GM23338 (cell line): ENCODE measurements around the gene MCM7. TPM values are rescaled to one million over a fixed set of nuclear protein-coding genes. Genes with fewer than 3 reads are reported as not detected.

ENCODE experiments used
- ATAC-seq: fragments of 200-7000 bp; cut with Tn5 transposase; 3 replicates; pipeline ENCODE4 v1.9.1; 2020
- DNase-seq: peaks from one replicate; pipeline ENCODE4 v3.0.0-alpha.2; 2015; ENCODE audit warnings: low spot score
- H2AFZ ChIP-seq: fragments of 200-600 bp; sonication (generic); 2 replicates; pipeline ENCODE4 v1.8.0; 2016; ENCODE audit warnings: antibody characterized with exemption, mild to moderate bottlenecking, moderate library complexity
- H3F3A ChIP-seq: fragments of 200-600 bp; sonication (generic); replicated peaks from 2 replicates; pipeline ENCODE4 v1.8.0; 2017; ENCODE audit warnings: antibody characterized with exemption, mixed run types, low read depth
- H3K27ac ChIP-seq: fragments of 200-600 bp; sonication (generic); 2 replicates; pipeline ENCODE4 v1.6.1; 2016; ENCODE audit warnings: low read depth
- H3K27me3 ChIP-seq: fragments of 200-600 bp; sonication (generic); 2 replicates; pipeline ENCODE4 v1.8.0; 2016; ENCODE audit warnings: mild to moderate bottlenecking, mixed run types, moderate library complexity; ENCODE audit not compliant: insufficient read depth
- H3K36me3 ChIP-seq: fragments of 200-600 bp; sonication (generic); 2 replicates; pipeline ENCODE4 v1.8.0; 2016; ENCODE audit warnings: mild to moderate bottlenecking; ENCODE audit not compliant: insufficient read depth
- H3K4me1 ChIP-seq: fragments of 200-600 bp; sonication (generic); 2 replicates; pipeline ENCODE4 v1.8.0; 2016; ENCODE audit warnings: mild to moderate bottlenecking, moderate library complexity; ENCODE audit not compliant: insufficient read depth
- H3K4me2 ChIP-seq: fragments of 200-600 bp; sonication (generic); 2 replicates; pipeline ENCODE4 v1.7.1; 2017; ENCODE audit warnings: mixed run types
- H3K4me3 ChIP-seq: fragments of 200-600 bp; sonication (generic); 2 replicates; pipeline ENCODE4 v1.6.1; 2016; ENCODE audit warnings: mixed run types
- H3K79me2 ChIP-seq: fragments of 200-600 bp; sonication (generic); replicated peaks from 2 replicates; pipeline ENCODE4 v1.8.0; 2017; ENCODE audit warnings: mild to moderate bottlenecking; ENCODE audit not compliant: insufficient read depth
- H3K9me2 ChIP-seq: fragments of 200-600 bp; sonication (generic); 2 replicates; pipeline ENCODE4 v1.8.0; 2017; ENCODE audit not compliant: insufficient read depth
- H4K20me1 ChIP-seq: fragments of 200-600 bp; sonication (generic); replicated peaks from 2 replicates; pipeline ENCODE4 v1.8.0; 2017; ENCODE audit warnings: mild to moderate bottlenecking; ENCODE audit not compliant: insufficient read depth
- H3K27ac Mint-ChIP-seq: 2 replicates; pipeline ENCODE4 v1.8.0; 2020; ENCODE audit warnings: inconsistent platforms, mild to moderate bottlenecking, moderate library complexity, mixed read lengths
- H3K27me3 Mint-ChIP-seq: 3 replicates; pipeline ENCODE4 v1.8.0; 2022; ENCODE audit warnings: low read depth, mild to moderate bottlenecking, moderate library complexity, mixed read lengths, inconsistent platforms; ENCODE audit not compliant: insufficient read depth, poor library complexity
- H3K36me3 Mint-ChIP-seq: 3 replicates; pipeline ENCODE4 v1.8.0; 2021; ENCODE audit warnings: low read depth, mild to moderate bottlenecking, inconsistent platforms, moderate library complexity, mixed read lengths
- H3K4me1 Mint-ChIP-seq: 3 replicates; pipeline ENCODE4 v1.8.0; 2020; ENCODE audit warnings: mild to moderate bottlenecking, inconsistent platforms, mixed read lengths
- H3K4me3 Mint-ChIP-seq: 3 replicates; pipeline ENCODE4 v1.8.0; 2021; ENCODE audit warnings: moderate library complexity, mild to moderate bottlenecking, inconsistent platforms, mixed read lengths
- H3K9me3 Mint-ChIP-seq: 3 replicates; pipeline ENCODE4 v1.8.0; 2020; ENCODE audit warnings: moderate library complexity, mild to moderate bottlenecking, inconsistent platforms, mixed read lengths
- CREB1 ChIP-seq: fragments of 250-450 bp; sonication (Bioruptor Pico); IDR thresholded peaks from 2 replicates; pipeline ENCODE4 v1.5.0; 2020; ENCODE audit warnings: low read depth, mild to moderate bottlenecking, moderate library complexity
- EZH2 ChIP-seq: fragments of 200-600 bp; sonication (generic); IDR thresholded peaks from one replicate; pipeline ENCODE4 v1.8.0; 2017; ENCODE audit warnings: antibody characterized with exemption, mild to moderate bottlenecking, low read depth; ENCODE audit not compliant: unreplicated experiment
- JUNB ChIP-seq: IDR thresholded peaks from one replicate; pipeline ENCODE4 v1.6.1; 2016; ENCODE audit warnings: antibody characterized with exemption; ENCODE audit not compliant: unreplicated experiment
- NANOG ChIP-seq: IDR thresholded peaks from 2 replicates; pipeline ENCODE4 v1.6.1; 2016; ENCODE audit warnings: antibody characterized with exemption, borderline replicate concordance
- POLR2AphosphoS5 ChIP-seq: IDR thresholded peaks from 2 replicates; pipeline ENCODE4 v1.6.1; 2016; ENCODE audit warnings: antibody characterized with exemption, low read depth
- STAT1 ChIP-seq: IDR thresholded peaks from one replicate; pipeline ENCODE4 v1.6.1; 2016; ENCODE audit warnings: antibody characterized with exemption; ENCODE audit not compliant: unreplicated experiment
- ZNF114 ChIP-seq: fragments of 250-450 bp; sonication (Bioruptor Pico); IDR thresholded peaks from 2 replicates; pipeline ENCODE4 v1.5.0; 2020; ENCODE audit warnings: mild to moderate bottlenecking, moderate library complexity
- ZNF331 ChIP-seq: fragments of 250-450 bp; sonication (Bioruptor Pico); IDR thresholded peaks from 2 replicates; pipeline ENCODE4 v1.5.0; 2020; ENCODE audit warnings: low read depth, mild to moderate bottlenecking, moderate library complexity
- polyA plus RNA-seq: library from polyadenylated mRNA; unstranded; fragments of >200 nt; fragmentation: Nextera tagmentation; extraction: Ambion mirVana; gene quantifications from 2 replicates; pipeline ENCODE4 v1.2.1, GENCODE V29; 2016
- total RNA-seq: library from RNA; depleted of rRNA; stranded (reverse); fragments of >200 nt; shearing (Covaris generic); gene quantifications from 2 replicates; pipeline ENCODE4 v1.2.3, GENCODE V29; 2014
- TF ChIP-seq, protein P1 (sequence below): fragments of 250-450 bp; sonication (Bioruptor Pico); IDR thresholded peaks from 2 replicates; pipeline ENCODE4 v1.5.0; 2020; ENCODE audit warnings: mild to moderate bottlenecking, moderate library complexity
- TF ChIP-seq, protein P2 (sequence below), 2 experiments: fragments of 200-600 bp in 1 of 2; sonication (generic) in 1 of 2; conservative IDR thresholded peaks; 2 replicates each; pipeline versions ENCODE4 v1.5.1 to v1.6.1; 2016 to 2017; ENCODE audit warnings: antibody characterized with exemption in 2 of 2, low read depth in 2 of 2, mild to moderate bottlenecking in 2 of 2, moderate library complexity in 1 of 2
- TF ChIP-seq, protein P3 (sequence below): IDR thresholded peaks from 2 replicates; pipeline ENCODE4 v1.6.1; 2016; ENCODE audit warnings: antibody characterized with exemption
- TF ChIP-seq, protein P4 (sequence below): IDR thresholded peaks from one replicate; pipeline ENCODE4 v1.6.1; 2018; ENCODE audit warnings: antibody characterized with exemption; ENCODE audit not compliant: unreplicated experiment

Gene MCM7
- total and polyA plus RNA-seq, 2 experiments from 2014 or later, result 140 to 285 TPM

DNA sequence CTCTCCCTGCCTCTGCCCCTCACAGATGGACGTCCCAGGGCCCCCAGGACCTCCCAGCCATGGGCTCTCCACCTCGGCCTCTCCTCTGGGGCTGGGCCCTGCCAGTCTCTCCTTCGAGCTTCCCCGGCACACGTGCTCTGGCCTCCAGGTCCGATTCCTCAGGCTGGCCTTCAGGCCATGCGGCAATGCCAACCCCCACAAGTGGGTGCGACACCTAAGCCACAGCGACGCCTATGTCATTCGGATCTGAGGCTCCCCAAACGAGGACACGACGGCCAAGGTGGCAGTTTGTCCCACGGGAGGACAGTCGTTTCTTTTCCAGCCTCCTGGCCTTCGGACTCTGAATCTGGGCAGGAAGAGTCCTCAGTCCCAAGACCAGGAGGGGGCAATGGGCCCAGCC lies 5.4 kb upstream of the MCM7 start:
- Mint-ChIP-seq H3K27ac (no peak overlapping the region), H3K36me3 (peaks cover 75% of the 10 kb centered on the region), H3K4me1 (peaks cover 8% of the 10 kb centered on the region), H3K27me3 (peaks cover 31% of the 10 kb centered on the region), H3K4me3 (no peak overlapping the region), H3K9me3 (no peaks in the 10 kb centered on the region)
- Histone ChIP-seq H3K79me2 (peaks cover 8% of the 10 kb centered on the region; the same call in 1 of the 2 replicates), H2AFZ (no peak overlapping the region), H3K36me3 (peaks cover 17% of the 10 kb centered on the region; the same call in 1 of the 2 replicates), H3K4me3 (no peak overlapping the region), H4K20me1 (no peaks in the 10 kb centered on the region), H3K27ac (no peak overlapping the region), H3K27me3 (no peaks in the 10 kb centered on the region), H3K4me1 (peaks cover 5% of the 10 kb centered on the region; the same call in 1 of the 2 replicates), H3K9me2 (no peaks in the 10 kb centered on the region), H3F3A (peaks cover 4% of the 10 kb centered on the region; the same call in 1 of the 2 replicates), H3K4me2 (no peak overlapping the region)
- TF ChIP-seq ZNF114 (CRISPR knock-in tag) (no peak), ZNF331 (no peak), JUNB (no peak), CREB1 (CRISPR knock-in tag) (no peak), NANOG (no peak), POLR2AphosphoS5 (no peak), STAT1 (no peak), EZH2 (no peak)
- TF ChIP-seq, protein P1, sequence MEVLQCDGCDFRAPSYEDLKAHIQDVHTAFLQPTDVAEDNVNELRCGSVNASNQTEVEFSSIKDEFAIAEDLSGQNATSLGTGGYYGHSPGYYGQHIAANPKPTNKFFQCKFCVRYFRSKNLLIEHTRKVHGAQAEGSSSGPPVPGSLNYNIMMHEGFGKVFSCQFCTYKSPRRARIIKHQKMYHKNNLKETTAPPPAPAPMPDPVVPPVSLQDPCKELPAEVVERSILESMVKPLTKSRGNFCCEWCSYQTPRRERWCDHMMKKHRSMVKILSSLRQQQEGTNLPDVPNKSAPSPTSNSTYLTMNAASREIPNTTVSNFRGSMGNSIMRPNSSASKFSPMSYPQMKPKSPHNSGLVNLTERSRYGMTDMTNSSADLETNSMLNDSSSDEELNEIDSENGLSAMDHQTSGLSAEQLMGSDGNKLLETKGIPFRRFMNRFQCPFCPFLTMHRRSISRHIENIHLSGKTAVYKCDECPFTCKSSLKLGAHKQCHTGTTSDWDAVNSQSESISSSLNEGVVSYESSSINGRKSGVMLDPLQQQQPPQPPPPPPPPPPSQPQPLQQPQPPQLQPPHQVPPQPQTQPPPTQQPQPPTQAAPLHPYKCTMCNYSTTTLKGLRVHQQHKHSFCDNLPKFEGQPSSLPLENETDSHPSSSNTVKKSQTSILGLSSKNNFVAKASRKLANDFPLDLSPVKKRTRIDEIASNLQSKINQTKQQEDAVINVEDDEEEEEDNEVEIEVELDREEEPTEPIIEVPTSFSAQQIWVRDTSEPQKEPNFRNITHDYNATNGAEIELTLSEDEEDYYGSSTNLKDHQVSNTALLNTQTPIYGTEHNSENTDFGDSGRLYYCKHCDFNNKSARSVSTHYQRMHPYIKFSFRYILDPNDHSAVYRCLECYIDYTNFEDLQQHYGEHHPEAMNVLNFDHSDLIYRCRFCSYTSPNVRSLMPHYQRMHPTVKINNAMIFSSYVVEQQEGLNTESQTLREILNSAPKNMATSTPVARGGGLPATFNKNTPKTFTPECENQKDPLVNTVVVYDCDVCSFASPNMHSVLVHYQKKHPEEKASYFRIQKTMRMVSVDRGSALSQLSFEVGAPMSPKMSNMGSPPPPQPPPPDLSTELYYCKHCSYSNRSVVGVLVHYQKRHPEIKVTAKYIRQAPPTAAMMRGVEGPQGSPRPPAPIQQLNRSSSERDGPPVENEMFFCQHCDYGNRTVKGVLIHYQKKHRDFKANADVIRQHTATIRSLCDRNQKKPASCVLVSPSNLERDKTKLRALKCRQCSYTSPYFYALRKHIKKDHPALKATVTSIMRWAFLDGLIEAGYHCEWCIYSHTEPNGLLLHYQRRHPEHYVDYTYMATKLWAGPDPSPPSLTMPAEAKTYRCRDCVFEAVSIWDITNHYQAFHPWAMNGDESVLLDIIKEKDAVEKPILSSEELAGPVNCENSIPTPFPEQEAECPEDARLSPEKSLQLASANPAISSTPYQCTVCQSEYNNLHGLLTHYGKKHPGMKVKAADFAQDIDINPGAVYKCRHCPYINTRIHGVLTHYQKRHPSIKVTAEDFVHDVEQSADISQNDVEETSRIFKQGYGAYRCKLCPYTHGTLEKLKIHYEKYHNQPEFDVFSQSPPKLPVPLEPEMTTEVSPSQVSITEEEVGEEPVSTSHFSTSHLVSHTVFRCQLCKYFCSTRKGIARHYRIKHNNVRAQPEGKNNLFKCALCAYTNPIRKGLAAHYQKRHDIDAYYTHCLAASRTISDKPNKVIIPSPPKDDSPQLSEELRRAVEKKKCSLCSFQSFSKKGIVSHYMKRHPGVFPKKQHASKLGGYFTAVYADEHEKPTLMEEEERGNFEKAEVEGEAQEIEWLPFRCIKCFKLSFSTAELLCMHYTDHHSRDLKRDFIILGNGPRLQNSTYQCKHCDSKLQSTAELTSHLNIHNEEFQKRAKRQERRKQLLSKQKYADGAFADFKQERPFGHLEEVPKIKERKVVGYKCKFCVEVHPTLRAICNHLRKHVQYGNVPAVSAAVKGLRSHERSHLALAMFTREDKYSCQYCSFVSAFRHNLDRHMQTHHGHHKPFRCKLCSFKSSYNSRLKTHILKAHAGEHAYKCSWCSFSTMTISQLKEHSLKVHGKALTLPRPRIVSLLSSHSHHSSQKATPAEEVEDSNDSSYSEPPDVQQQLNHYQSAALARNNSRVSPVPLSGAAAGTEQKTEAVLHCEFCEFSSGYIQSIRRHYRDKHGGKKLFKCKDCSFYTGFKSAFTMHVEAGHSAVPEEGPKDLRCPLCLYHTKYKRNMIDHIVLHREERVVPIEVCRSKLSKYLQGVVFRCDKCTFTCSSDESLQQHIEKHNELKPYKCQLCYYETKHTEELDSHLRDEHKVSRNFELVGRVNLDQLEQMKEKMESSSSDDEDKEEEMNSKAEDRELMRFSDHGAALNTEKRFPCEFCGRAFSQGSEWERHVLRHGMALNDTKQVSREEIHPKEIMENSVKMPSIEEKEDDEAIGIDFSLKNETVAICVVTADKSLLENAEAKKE, result no peak
- TF ChIP-seq, protein P2, sequence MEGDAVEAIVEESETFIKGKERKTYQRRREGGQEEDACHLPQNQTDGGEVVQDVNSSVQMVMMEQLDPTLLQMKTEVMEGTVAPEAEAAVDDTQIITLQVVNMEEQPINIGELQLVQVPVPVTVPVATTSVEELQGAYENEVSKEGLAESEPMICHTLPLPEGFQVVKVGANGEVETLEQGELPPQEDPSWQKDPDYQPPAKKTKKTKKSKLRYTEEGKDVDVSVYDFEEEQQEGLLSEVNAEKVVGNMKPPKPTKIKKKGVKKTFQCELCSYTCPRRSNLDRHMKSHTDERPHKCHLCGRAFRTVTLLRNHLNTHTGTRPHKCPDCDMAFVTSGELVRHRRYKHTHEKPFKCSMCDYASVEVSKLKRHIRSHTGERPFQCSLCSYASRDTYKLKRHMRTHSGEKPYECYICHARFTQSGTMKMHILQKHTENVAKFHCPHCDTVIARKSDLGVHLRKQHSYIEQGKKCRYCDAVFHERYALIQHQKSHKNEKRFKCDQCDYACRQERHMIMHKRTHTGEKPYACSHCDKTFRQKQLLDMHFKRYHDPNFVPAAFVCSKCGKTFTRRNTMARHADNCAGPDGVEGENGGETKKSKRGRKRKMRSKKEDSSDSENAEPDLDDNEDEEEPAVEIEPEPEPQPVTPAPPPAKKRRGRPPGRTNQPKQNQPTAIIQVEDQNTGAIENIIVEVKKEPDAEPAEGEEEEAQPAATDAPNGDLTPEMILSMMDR (conservative IDR thresholded peaks at IDR 0.05; ENCODE audit: low read depth in 2 of 2), result no peak
- TF ChIP-seq, protein P3, sequence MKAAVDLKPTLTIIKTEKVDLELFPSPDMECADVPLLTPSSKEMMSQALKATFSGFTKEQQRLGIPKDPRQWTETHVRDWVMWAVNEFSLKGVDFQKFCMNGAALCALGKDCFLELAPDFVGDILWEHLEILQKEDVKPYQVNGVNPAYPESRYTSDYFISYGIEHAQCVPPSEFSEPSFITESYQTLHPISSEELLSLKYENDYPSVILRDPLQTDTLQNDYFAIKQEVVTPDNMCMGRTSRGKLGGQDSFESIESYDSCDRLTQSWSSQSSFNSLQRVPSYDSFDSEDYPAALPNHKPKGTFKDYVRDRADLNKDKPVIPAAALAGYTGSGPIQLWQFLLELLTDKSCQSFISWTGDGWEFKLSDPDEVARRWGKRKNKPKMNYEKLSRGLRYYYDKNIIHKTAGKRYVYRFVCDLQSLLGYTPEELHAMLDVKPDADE, result no peak
- TF ChIP-seq, protein P4, sequence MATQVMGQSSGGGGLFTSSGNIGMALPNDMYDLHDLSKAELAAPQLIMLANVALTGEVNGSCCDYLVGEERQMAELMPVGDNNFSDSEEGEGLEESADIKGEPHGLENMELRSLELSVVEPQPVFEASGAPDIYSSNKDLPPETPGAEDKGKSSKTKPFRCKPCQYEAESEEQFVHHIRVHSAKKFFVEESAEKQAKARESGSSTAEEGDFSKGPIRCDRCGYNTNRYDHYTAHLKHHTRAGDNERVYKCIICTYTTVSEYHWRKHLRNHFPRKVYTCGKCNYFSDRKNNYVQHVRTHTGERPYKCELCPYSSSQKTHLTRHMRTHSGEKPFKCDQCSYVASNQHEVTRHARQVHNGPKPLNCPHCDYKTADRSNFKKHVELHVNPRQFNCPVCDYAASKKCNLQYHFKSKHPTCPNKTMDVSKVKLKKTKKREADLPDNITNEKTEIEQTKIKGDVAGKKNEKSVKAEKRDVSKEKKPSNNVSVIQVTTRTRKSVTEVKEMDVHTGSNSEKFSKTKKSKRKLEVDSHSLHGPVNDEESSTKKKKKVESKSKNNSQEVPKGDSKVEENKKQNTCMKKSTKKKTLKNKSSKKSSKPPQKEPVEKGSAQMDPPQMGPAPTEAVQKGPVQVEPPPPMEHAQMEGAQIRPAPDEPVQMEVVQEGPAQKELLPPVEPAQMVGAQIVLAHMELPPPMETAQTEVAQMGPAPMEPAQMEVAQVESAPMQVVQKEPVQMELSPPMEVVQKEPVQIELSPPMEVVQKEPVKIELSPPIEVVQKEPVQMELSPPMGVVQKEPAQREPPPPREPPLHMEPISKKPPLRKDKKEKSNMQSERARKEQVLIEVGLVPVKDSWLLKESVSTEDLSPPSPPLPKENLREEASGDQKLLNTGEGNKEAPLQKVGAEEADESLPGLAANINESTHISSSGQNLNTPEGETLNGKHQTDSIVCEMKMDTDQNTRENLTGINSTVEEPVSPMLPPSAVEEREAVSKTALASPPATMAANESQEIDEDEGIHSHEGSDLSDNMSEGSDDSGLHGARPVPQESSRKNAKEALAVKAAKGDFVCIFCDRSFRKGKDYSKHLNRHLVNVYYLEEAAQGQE, result no peak
- DNase-seq (no peak), ATAC-seq (no peak)
